Measurements from ENCODE around the gene DAB2IP.

Gene DAB2IP

DNA sequence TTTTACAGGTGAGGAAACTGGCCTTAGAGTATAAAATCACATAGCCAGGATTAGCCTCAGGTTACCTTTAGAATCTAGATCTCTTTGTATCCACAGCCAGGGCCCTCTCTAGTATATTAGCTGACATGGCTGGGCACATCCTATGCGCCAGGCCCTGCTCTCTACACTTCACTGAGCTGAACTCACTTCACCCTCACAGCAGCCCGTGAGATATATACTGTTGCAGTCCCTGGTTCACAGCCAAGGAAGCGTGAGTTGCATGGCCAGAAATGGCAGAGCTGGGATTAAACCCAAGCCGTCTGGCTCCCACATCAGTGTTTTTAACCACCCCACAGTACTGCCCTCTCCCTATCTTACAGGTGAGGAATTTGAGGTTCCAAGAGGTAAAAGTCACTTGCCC lies 58.4 kb downstream of the DAB2IP start:
- Histone ChIP-seq H3K4me2 (ENCODE audit: low read length) (no peak overlapping the region), H3K36me3 (ENCODE audit: insufficient read depth, low read length) (no peaks in the 10 kb centered on the region), H3K4me1 (ENCODE audit: insufficient read depth, low read length, severe bottlenecking) (peaks cover 32% of the 10 kb centered on the region), H3K27ac (ENCODE audit: low read depth, low read length, poor library complexity, severe bottlenecking) (no peak overlapping the region), H2AFZ (ENCODE audit: low read length) (no peak overlapping the region), H3F3A (ENCODE audit: insufficient read depth, low read length) (no peaks in the 10 kb centered on the region), H3K9me2 (ENCODE audit: low read depth, low read length) (no peaks in the 10 kb centered on the region), H3K4me3 (ENCODE audit: low read depth, low read length, poor library complexity, severe bottlenecking) (no peak overlapping the region), H3K9ac (ENCODE audit: low read length) (no peak overlapping the region), H3K27me3 (ENCODE audit: insufficient read depth, low read length) (no peaks in the 10 kb centered on the region), H3K9me3 (ENCODE audit: low read length) (no peaks in the 10 kb centered on the region), H3K79me2 (ENCODE audit: insufficient read depth, low read length) (no peaks in the 10 kb centered on the region), H4K20me1 (ENCODE audit: insufficient read depth, low read length) (no peaks in the 10 kb centered on the region)
- TF ChIP-seq, protein P1, sequence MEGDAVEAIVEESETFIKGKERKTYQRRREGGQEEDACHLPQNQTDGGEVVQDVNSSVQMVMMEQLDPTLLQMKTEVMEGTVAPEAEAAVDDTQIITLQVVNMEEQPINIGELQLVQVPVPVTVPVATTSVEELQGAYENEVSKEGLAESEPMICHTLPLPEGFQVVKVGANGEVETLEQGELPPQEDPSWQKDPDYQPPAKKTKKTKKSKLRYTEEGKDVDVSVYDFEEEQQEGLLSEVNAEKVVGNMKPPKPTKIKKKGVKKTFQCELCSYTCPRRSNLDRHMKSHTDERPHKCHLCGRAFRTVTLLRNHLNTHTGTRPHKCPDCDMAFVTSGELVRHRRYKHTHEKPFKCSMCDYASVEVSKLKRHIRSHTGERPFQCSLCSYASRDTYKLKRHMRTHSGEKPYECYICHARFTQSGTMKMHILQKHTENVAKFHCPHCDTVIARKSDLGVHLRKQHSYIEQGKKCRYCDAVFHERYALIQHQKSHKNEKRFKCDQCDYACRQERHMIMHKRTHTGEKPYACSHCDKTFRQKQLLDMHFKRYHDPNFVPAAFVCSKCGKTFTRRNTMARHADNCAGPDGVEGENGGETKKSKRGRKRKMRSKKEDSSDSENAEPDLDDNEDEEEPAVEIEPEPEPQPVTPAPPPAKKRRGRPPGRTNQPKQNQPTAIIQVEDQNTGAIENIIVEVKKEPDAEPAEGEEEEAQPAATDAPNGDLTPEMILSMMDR (IDR thresholded peaks at IDR 0.05; ENCODE audit: low read length), result no peak
- TF ChIP-seq EZH2 (IDR thresholded peaks at IDR 0.05; ENCODE audit: borderline replicate concordance, low read length), result no peak

GRCh38 chr9:121711281-121711680 lies 59.8 kb downstream of the DAB2IP start:
- no peak overlapping the region for H3K27ac ChIP-seq (ENCODE audit: low read depth, low read length, poor library complexity, severe bottlenecking)
- no peaks in the 10 kb centered on the region for H3K27me3 ChIP-seq (ENCODE audit: insufficient read depth, low read length)
- no peaks in the 10 kb centered on the region for H3K9me2 ChIP-seq (ENCODE audit: low read depth, low read length)
- H3K9me3 ChIP-seq (ENCODE audit: low read length), result no peaks in the 10 kb centered on the region
- no peak overlapping the region for H3K4me2 ChIP-seq (ENCODE audit: low read length)
- no peak for TF ChIP-seq EZH2 (IDR thresholded peaks at IDR 0.05; ENCODE audit: borderline replicate concordance, low read length)
- TF ChIP-seq, protein P1 (IDR thresholded peaks at IDR 0.05; ENCODE audit: low read length), result no peak
- H3K9ac ChIP-seq (ENCODE audit: low read length), result no peak overlapping the region
- H3K36me3 ChIP-seq (ENCODE audit: insufficient read depth, low read length), result no peaks in the 10 kb centered on the region
- H3K79me2 ChIP-seq (ENCODE audit: insufficient read depth, low read length), result no peaks in the 10 kb centered on the region
- H2AFZ ChIP-seq (ENCODE audit: low read length), result no peak overlapping the region
- no peaks in the 10 kb centered on the region for H4K20me1 ChIP-seq (ENCODE audit: insufficient read depth, low read length)
- H3K4me1 ChIP-seq (ENCODE audit: insufficient read depth, low read length, severe bottlenecking), result peaks cover 32% of the 10 kb centered on the region
- no peak overlapping the region for H3K4me3 ChIP-seq (ENCODE audit: low read depth, low read length, poor library complexity, severe bottlenecking)
- H3F3A ChIP-seq (ENCODE audit: insufficient read depth, low read length), result no peaks in the 10 kb centered on the region

DNA sequence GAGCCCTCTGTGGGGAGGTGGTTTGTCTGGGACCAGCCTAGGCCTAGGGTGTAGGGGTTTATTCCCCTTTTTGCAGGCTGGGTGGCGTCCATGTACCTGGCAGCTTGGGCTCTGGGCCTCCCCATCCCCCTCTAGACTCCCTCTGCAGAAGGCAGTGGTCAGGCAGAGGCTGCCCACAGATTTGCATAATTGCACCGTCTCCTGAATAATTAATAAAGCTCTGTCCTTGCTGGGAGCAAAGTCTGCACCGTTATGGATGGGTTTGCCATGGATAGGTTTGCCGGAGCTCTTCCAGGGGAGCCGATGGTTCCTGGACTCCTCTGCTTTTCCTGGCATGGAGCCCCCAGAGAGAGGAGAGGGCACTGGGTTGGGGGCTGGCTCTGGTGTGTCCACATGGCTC lies 60.4 kb downstream of the DAB2IP start:
- Histone ChIP-seq H3F3A (ENCODE audit: insufficient read depth, low read length) (no peaks in the 10 kb centered on the region), H3K79me2 (ENCODE audit: insufficient read depth, low read length) (no peaks in the 10 kb centered on the region), H3K27me3 (ENCODE audit: insufficient read depth, low read length) (no peaks in the 10 kb centered on the region), H3K9ac (ENCODE audit: low read length) (no peak overlapping the region), H3K4me2 (ENCODE audit: low read length) (no peak overlapping the region), H3K36me3 (ENCODE audit: insufficient read depth, low read length) (no peaks in the 10 kb centered on the region), H3K27ac (ENCODE audit: low read depth, low read length, poor library complexity, severe bottlenecking) (no peak overlapping the region), H3K9me2 (ENCODE audit: low read depth, low read length) (no peaks in the 10 kb centered on the region), H3K4me3 (ENCODE audit: low read depth, low read length, poor library complexity, severe bottlenecking) (no peak overlapping the region), H2AFZ (ENCODE audit: low read length) (no peak overlapping the region), H3K4me1 (ENCODE audit: insufficient read depth, low read length, severe bottlenecking) (peaks cover 28% of the 10 kb centered on the region), H3K9me3 (ENCODE audit: low read length) (no peaks in the 10 kb centered on the region), H4K20me1 (ENCODE audit: insufficient read depth, low read length) (no peaks in the 10 kb centered on the region)
- TF ChIP-seq, protein P1 (IDR thresholded peaks at IDR 0.05; ENCODE audit: low read length), result no peak
- no peak for TF ChIP-seq EZH2 (IDR thresholded peaks at IDR 0.05; ENCODE audit: borderline replicate concordance, low read length)

Data from OCI-LY1 (cell line).